HG02571 (cell line): Measurements from ENCODE around the gene DSC1.

Experiments
- ATAC-seq: cut with Tn5 transposase; IDR thresholded peaks from one replicate; pipeline ENCODE4 v1.9.1; 2021; ENCODE audit warnings: mild to moderate bottlenecking, moderate library complexity; ENCODE audit not compliant: unreplicated experiment

The DSC1 gene

DNA sequence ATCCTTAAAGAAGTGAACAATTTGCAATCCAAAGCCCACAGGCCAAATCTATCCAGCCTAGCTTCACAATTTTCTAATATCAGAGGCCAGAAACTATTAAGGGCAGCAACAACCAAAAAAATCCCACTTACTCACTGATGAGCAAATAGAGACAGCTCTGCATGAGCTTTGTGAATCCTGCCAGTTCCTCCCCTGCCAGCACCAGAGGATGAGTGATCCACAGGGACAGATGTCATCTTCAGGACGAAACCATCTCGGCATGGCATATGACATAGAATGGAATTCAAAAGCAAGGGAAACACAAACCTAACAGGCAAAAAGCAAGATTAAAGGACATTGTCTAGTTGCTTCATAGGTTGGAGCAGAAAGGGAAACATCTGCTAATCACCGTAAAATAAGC lies 58.2 kb downstream of the DSC1 start:
- ATAC-seq, result no peak

DNA sequence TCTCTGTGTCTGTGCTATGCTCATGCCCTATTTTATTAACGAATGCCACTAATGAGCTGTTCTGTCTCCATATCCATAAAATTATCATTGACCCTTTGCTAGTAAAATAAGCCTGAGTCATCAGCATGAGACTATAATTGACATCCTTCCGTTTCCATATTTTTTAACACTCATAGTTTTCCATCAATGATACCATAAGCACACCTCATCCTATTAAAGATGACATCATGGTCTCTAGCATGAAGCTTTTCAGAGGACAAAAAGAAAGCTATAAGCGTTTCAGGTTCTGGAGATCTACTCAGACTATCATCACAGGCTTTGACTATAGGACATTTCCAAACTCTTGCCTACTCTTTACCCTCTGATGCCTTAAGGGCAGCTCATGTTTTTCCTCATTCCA lies 59.2 kb downstream of the DSC1 start:
- no peak for ATAC-seq

DNA sequence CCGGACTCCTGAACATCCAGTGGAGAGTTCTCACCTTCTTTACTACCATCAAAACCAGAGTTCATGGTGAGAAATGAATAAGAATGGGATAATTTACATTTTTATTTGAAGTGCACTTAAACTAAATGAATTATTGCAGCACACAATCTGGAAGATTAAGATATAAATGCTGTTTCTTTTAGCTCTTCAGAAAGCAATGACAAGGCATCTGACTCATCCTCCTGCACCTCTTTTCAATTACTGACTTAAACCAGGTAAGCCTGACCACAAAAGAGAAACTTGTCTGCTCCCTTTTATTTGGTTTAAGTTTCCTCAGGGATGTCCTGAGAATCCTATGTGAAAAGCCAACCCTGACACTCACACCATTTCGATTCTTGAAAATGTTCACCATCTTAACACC lies 59.7 kb downstream of the DSC1 start:
- no peak for ATAC-seq

DNA sequence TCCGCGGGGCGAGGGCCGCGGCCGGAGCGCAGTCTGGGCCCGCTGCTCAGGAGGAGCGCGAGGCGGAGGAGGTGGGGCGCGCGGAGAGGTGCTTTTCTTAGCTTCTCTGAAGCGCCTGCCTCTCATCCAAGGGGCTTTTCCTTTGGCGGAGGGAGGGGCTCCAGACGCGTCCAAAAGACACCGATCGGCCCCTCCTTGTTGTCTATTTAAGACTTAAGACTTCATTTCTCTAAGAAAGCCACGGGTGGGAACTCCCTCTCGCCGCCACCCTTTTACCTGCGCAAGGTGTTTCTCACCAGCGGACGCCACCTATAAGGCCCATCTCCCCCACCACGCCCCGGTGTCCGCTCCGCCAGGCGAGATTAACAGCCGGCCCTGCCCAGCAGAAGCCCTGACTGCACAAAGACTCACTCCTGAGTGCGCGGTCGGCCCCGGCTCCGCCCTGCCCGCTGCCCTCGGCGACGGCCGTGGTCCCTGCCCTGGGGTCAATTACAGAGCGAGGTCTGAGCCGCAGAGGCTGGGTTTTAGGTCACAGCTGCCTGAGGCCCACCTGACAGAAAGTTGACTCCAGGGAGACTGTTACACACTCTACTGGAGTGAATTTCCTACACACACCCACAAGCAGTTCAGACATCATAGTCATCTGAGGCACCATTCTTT lies 60.5 kb downstream of the DSC1 start, which contains the start of gene DSC2:
Gene DSC2 (minus strand): TSS at position 397 of the 660 bp plus-strand sequence. CDS start 450 bp downstream, outside the sequence.
- ATAC-seq, result no peak

DNA sequence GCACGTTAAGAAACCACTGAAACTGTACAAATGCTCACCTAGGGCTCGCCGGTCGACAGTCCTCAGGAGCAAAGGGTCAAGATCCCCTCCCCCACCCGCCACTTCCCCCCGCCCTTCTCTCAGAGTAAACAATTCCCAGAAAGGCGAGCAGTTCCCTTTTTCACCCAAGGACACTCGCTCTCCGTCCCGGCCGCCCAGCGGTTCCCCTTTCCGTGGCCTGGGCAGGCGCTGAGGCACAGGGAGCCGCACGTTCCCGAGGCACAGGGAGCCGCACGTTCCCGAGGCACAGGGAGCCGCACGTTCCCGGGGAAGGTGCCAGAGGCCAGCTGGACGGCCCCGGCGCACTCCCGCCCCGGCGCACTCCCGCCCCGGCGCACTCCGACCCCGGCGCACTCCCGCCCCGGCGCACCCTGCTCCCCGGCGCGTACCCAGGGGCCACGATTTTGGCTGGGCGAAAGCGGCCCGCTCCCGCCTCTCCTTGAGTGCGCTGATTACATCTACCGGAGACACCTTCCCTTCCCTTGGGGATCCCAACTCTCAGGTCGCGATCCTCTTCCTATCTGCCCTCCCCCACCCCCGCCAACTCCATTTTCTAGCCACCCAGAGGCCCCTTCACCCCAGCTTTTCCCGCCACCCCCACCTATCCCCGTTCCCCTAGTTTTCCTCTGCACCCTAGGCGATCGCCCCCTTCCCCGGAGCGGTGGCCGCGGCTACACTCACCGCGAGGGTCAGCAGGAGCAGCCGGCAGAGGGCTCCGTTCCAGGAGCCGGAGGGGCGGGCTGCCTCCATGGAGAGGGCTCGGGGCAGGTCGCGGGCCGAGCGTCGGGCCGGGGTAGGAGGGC lies 61.3 kb downstream of the DSC1 start:
- ATAC-seq, result no peak

DNA sequence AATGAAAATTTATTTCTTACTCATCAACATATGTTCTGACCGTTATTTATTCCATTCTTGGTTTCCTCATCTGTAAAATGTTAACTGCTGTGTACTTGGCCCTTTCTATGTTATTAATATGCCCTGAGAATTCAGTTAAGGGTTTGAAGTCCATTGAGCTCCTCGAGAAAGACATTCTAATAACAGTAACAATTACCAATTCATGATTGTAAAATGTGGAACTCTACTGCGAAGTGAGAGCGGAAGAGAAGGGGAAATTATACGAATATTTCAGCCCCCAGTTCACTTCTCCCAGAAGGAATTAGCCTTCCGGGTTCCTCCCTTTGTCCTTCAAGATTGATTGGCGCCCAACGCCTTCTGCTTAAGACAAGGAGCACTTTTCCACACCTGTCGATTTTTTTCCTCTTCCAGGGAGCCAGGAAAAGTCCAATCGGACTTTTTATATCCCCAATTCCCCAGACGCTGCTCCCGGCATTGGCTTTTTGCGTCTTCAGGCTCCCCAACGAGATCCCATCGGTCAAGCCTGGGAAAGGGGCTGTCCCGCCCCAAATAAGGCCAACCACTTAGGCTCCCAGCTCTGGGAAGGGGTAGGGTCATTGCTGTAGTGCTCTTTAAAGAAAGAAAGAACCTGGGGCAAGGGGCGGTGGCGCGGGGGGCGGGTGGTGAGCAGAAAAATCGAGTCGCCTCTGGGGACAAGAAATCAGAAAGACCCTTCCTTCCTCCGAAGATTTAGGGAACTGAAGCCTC lies 62.0 kb downstream of the DSC1 start:
- ATAC-seq, result no peak

DNA sequence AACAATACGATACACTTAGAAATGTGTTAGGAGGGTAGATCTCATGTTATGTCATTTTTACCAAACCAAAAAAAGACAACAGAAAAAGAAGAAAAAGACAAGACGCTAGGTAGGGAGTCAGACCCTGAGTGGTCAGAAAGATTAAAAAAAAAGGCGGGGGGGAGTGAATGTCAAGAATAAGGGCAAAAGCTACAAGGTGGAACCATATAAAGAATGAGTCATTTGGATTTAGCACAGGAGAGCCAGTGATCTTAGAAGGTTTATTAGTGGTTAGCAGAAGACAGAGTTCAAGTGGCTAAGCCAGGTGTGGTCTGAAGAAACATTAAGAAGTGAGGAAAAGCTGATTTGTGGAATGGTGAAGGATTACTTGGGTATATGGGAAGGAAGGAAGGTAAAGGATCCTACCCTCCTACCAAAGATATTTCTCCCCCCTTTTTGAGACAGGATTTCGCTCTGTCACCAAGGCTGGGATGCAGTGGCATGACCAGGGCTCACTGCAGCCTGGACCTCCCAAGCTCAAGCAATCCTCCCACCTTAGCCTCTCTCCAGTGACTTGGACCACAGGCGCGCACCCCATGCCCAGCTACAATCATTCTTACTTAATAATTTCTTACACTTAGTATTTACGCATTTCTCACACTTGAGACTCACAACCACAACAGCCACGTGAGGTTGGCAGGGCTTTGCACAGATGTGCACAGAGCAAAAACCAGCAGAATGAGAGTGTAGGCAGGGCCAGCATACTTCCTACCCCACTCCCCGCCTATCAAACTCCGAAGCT lies 63.0 kb downstream of the DSC1 start:
- ATAC-seq, result no peak

DNA sequence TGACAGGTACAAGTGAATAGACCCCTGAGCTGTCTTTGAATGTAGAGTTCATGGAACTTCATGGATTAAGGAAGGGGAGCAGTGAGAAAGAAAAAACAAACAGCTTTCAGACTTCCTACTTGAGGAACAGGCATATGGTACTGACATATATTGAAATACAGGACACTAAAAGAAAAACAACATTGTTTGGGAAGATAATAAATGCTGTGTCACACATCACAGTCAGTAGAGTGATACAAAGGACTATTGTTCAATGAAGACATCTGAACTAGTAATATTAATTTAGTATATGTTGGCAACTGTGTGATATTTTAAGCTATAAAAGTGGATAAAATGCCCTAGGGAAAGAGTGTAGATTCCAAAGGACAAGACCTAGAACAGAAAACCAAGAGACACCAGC lies 63.8 kb downstream of the DSC1 start:
- no peak for ATAC-seq

DNA sequence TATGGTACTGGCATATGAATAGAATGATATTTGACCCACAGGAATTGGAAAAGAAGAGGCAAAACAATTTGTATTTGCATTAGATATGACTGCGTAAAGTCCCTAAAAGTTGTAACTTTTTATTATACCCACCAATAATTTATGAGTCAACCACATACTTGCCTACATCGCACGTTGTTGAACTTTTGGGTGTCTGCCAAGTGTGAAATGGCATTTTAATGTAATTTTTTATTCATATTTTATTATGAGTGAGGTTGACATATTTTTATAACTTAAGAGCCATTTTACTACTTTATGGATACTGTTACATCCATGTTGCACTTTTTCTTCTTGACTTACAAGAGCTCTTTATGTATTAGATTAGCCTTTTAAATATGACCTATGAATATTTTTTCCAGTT lies 65.0 kb downstream of the DSC1 start:
- ATAC-seq, result no peak

DNA sequence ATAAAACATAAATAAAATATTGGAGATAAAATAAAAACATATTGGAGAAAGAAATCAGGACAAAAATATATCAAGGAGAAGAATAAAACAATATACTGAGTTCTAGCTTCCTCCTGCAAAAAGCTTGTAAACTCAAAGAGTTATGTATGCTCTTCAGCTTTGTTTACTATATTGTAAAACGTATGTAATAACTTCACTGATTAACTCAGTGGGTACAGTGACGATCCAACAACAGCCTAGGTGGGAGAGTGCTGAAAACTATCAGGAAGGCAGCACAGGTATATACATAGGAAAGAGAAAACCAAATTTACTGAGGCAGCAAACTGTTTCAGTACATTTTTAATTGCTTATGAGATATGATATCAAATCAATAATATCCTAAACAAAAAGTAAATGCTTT lies 68.8 kb downstream of the DSC1 start:
- ATAC-seq, result no peak

DNA sequence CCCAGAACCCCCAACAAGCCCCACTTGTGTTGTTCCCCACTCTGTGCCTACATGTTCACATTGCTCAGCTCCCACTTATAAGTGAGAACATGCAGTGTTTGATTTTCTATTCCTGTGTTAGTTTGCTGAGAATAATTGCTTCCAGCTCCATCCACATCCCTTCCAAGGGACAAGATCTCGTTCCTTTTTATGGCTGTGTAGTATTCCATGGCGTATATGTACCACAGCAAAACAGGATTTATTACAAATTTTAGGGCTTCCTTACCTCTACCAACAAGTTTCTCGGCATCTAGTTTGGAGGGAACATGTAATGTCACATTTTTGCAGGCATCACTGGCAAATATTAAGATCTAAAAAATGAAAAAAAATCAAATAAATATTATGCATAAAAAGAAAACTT lies 69.4 kb downstream of the DSC1 start:
- no peak for ATAC-seq

DNA sequence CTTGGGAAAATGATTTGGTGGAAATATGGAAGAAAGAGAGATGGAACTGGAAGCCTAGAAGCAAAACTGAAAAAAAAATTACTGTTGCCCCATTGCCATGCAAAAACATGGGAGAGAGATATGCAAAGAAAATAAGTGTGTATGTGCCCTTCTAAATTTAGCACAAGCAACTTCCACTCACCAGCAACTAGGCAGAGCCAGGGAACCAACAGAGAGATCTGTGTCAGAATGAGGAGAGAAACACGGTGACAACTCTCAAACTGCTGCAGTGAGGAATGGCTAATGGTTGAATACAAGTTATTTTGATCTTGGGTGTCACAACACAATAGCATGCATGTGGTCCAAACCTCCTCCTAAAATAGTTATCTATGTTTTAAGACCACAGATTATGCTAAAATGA lies 71.3 kb downstream of the DSC1 start:
- no peak for ATAC-seq

DNA sequence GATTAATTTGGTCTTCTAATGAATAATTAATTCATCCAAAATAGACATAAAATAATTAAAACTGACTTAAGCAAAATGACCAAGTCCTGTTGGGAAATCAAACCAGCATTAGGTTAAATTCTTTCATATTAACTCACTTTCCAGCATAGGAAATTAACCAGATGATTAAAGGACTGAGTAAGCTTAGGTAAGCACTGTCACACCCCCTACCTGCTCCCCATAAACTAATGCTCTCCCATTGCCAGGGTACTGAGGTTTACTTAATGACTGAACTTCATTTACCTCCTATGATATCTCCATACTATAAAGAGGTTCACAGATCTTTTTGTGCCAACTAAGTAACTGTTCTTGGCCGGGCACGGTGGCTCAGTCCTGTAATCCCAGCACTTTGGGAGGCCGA lies 74.1 kb downstream of the DSC1 start:
- ATAC-seq, result no peak

DNA sequence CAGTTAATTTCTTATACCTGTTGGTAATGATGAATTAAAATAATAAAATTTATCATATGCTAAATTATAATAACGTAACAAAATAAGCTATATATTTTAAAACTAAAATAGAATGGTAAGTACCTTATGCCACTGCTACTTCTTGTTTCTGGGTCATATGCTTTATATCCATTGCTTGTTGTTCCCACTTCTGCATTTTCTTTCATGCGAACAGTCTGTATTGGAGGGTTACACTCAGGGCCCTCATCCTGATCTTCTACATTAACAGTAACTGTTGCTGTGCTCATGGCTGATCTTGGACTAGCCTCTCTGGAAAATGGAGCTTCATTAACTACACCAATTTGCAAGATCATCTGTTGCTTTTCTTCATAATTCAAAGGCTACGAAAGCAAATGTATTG lies 82.7 kb downstream of the DSC1 start:
- no peak for ATAC-seq
